ENCODE measurements around the gene SNAPC4. TPM values are rescaled to one million over a fixed set of nuclear protein-coding genes. Genes with fewer than 3 reads are reported as not detected.
A peak's percentile ranks its signal among the peaks of the same experiment; 100 is the strongest.

The SNAPC4 gene
- total and polyA plus RNA-seq, 9 of the 15 experiments (the other 6 are each of a cell fraction or from before 2014, with no cell fraction given): 0.21 to 21.8 (median 8.8) TPM

GRCh38 chr9:136373300-136374182 is 26.4 kb downstream of the SNAPC4 start, which contains the start of gene CARD9 (continued):
- no peak for TF ChIP-seq JUN (IDR thresholded peaks at IDR 0.05; ENCODE audit: borderline replicate concordance, low read depth, low read length)
- no peak for TF ChIP-seq JUN (CRISPR knock-in tag; IDR thresholded peaks at IDR 0.05; ENCODE audit: borderline replicate concordance)
- TF ChIP-seq KAT2B (IDR thresholded peaks at IDR 0.05; ENCODE audit: low read depth, low read length): no peak
- TF ChIP-seq FOSL1 (tag; conservative IDR thresholded peaks at IDR 0.05): no peak
- TF ChIP-seq BRD4 (IDR thresholded peaks at IDR 0.05): peak; percentile 79; the same call in 1 of the 2 replicates
- no peak for TF ChIP-seq NR1H2 (CRISPR knock-in tag; IDR thresholded peaks at IDR 0.05)
- peak; percentile 79 for TF ChIP-seq GABPA (tag; conservative IDR thresholded peaks at IDR 0.05; ENCODE audit: low read depth)
- no peak for TF ChIP-seq THRAP3 (IDR thresholded peaks at IDR 0.05; ENCODE audit: borderline replicate concordance)
- no peak for TF ChIP-seq ZFP1 (CRISPR knock-in tag; IDR thresholded peaks at IDR 0.05)
- TF ChIP-seq ATF1 (CRISPR knock-in tag; IDR thresholded peaks at IDR 0.05): no peak
- no peak for TF ChIP-seq ATF1 (tag; IDR thresholded peaks at IDR 0.05)
- TF ChIP-seq, protein P1, sequence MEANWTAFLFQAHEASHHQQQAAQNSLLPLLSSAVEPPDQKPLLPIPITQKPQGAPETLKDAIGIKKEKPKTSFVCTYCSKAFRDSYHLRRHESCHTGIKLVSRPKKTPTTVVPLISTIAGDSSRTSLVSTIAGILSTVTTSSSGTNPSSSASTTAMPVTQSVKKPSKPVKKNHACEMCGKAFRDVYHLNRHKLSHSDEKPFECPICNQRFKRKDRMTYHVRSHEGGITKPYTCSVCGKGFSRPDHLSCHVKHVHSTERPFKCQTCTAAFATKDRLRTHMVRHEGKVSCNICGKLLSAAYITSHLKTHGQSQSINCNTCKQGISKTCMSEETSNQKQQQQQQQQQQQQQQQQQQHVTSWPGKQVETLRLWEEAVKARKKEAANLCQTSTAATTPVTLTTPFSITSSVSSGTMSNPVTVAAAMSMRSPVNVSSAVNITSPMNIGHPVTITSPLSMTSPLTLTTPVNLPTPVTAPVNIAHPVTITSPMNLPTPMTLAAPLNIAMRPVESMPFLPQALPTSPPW (CRISPR knock-in tag; IDR thresholded peaks at IDR 0.05): 0 out of 2 replicates have a peak, but pooled peaks have one; percentile 25
- TF ChIP-seq, protein P2, sequence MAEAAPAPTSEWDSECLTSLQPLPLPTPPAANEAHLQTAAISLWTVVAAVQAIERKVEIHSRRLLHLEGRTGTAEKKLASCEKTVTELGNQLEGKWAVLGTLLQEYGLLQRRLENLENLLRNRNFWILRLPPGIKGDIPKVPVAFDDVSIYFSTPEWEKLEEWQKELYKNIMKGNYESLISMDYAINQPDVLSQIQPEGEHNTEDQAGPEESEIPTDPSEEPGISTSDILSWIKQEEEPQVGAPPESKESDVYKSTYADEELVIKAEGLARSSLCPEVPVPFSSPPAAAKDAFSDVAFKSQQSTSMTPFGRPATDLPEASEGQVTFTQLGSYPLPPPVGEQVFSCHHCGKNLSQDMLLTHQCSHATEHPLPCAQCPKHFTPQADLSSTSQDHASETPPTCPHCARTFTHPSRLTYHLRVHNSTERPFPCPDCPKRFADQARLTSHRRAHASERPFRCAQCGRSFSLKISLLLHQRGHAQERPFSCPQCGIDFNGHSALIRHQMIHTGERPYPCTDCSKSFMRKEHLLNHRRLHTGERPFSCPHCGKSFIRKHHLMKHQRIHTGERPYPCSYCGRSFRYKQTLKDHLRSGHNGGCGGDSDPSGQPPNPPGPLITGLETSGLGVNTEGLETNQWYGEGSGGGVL (CRISPR knock-in tag; IDR thresholded peaks at IDR 0.05): no peak
- 0 out of 2 replicates have a peak, but pooled peaks have one; percentile 15 for TF ChIP-seq ATF4 (CRISPR knock-in tag; IDR thresholded peaks at IDR 0.05)
- no peak for TF ChIP-seq RERE (CRISPR knock-in tag; IDR thresholded peaks at IDR 0.05; ENCODE audit: borderline replicate concordance)
- TF ChIP-seq LARP7 (IDR thresholded peaks at IDR 0.05): no peak
- TF ChIP-seq GTF2B (IDR thresholded peaks at IDR 0.05; ENCODE audit: extremely low read depth, insufficient read length): no peak
